Large intestine (tissue), 1 donor: ENCODE data around the gene PYHIN1. TPM values are rescaled to one million over a fixed set of nuclear protein-coding genes. Genes with fewer than 3 reads are reported as not detected.

ENCODE experiments used
- polyA plus RNA-seq: library from polyadenylated mRNA; unstranded; fragments of 120-200 nt; gene quantifications from one replicate; pipeline ENCODE4 v1.2.1, GENCODE V29; 2013

PYHIN1 gene
- polyA plus RNA-seq, 1 donor = 1.5 TPM

Other genes with a start within 250 kb of the PYHIN1 start
- 3.7 TPM for gene SPTA1, start 244.8 kb upstream of the PYHIN1 start, polyA plus RNA-seq
- gene OR6K2, start 230.9 kb upstream of the PYHIN1 start, polyA plus RNA-seq = not detected
- gene OR6K3, start 210.8 kb upstream of the PYHIN1 start, polyA plus RNA-seq = not detected
- not detected for gene OR6K6, start 176.8 kb upstream of the PYHIN1 start, polyA plus RNA-seq
- not detected for gene OR6N1, start 159.4 kb upstream of the PYHIN1 start, polyA plus RNA-seq
- gene OR6N2, start 150.3 kb upstream of the PYHIN1 start, polyA plus RNA-seq = not detected
- gene MNDA, start 100.2 kb upstream of the PYHIN1 start, polyA plus RNA-seq = 3.6 TPM
- gene IFI16, start 78.4 kb downstream of the PYHIN1 start, polyA plus RNA-seq = 56.5 TPM
- gene AIM2, start 145.2 kb downstream of the PYHIN1 start, polyA plus RNA-seq = 0.93 TPM
- gene CADM3, start 240.1 kb downstream of the PYHIN1 start, polyA plus RNA-seq = 14.5 TPM